ENCODE data around the gene ARMS2. TPM values are rescaled to one million over a fixed set of nuclear protein-coding genes. Genes with fewer than 3 reads are reported as not detected.
A peak's percentile ranks its signal among the peaks of the same experiment; 100 is the strongest.

ARMS2 gene
- total RNA-seq, 1 donor from 2014 or later = not detected

- DNase-seq (ENCODE audit: low read depth) = no peak
These were observed 17.2 kb downstream of the ARMS2 start for GRCh38 chr10:122471531-122472177.

- DNase-seq (ENCODE audit: low read depth) = no peak
These were observed 18.7 kb downstream of the ARMS2 start for GRCh38 chr10:122473116-122473515.

- DNase-seq (ENCODE audit: low read depth) = no peak
These were observed 19.8 kb downstream of the ARMS2 start for GRCh38 chr10:122474131-122474818.

GRCh38 chr10:122475100-122475499, 20.6 kb downstream of the ARMS2 start:
- no peak for DNase-seq (ENCODE audit: low read depth)

GRCh38 chr10:122475591-122476332, 21.3 kb downstream of the ARMS2 start:
- DNase-seq (ENCODE audit: low read depth) = no peak

GRCh38 chr10:122476333-122476695, 21.9 kb downstream of the ARMS2 start:
- DNase-seq (ENCODE audit: low read depth) = no peak

- no peak for DNase-seq (ENCODE audit: low read depth)
These were observed 23.0 kb downstream of the ARMS2 start for GRCh38 chr10:122477436-122477835.

- DNase-seq (ENCODE audit: low read depth) = no peak
These were observed 24.5 kb downstream of the ARMS2 start for GRCh38 chr10:122478971-122479370.

- DNase-seq (ENCODE audit: low read depth) = no peak
These were observed 25.8 kb downstream of the ARMS2 start for GRCh38 chr10:122480146-122480833.

- no peak for DNase-seq (ENCODE audit: low read depth)
These were observed 27.0 kb downstream of the ARMS2 start for GRCh38 chr10:122481296-122482056.

- DNase-seq (ENCODE audit: low read depth) = no peak
These were observed 30.0 kb downstream of the ARMS2 start for GRCh38 chr10:122484276-122485060.

GRCh38 chr10:122485670-122486069, 31.2 kb downstream of the ARMS2 start:
- no peak for DNase-seq (ENCODE audit: low read depth)

GRCh38 chr10:122486406-122487080, 32.1 kb downstream of the ARMS2 start:
- no peak for DNase-seq (ENCODE audit: low read depth)

- DNase-seq (ENCODE audit: low read depth) = peak; percentile 76
These were observed 32.8 kb downstream of the ARMS2 start for GRCh38 chr10:122487174-122487765.

GRCh38 chr10:122490268-122490667, 35.8 kb downstream of the ARMS2 start:
- no peak for DNase-seq (ENCODE audit: low read depth)

GRCh38 chr10:122490786-122491680, 36.6 kb downstream of the ARMS2 start:
- peak; percentile 39 for DNase-seq (ENCODE audit: low read depth)

- DNase-seq (ENCODE audit: low read depth) = no peak
These were observed 37.6 kb downstream of the ARMS2 start for GRCh38 chr10:122492006-122492405.

GRCh38 chr10:122492999-122493481, 38.6 kb downstream of the ARMS2 start:
- no peak for DNase-seq (ENCODE audit: low read depth)

GRCh38 chr10:122493761-122494160, 39.3 kb downstream of the ARMS2 start:
- no peak for DNase-seq (ENCODE audit: low read depth)

Measured in renal cortical epithelial cell (primary cell).